H9 (cell line): ENCODE results near the gene TMEM154. TPM values are rescaled to one million over a fixed set of nuclear protein-coding genes. Genes with fewer than 3 reads are reported as not detected.
A peak's percentile ranks its signal among the peaks of the same experiment; 100 is the strongest.

Source experiments
- DNase-seq: peaks from one replicate; pipeline ENCODE4 v3.0.0-alpha.2; 2017
- H2AFZ ChIP-seq: one replicate; pipeline ENCODE4 v1.6.1; 2013; ENCODE audit warnings: mild to moderate bottlenecking, low read length, control low read depth, moderate library complexity
- H2AK5ac ChIP-seq: 2 replicates; pipeline ENCODE4 v1.6.1; 2013; ENCODE audit warnings: low read length, control low read depth, mixed read lengths; ENCODE audit not compliant: insufficient read length
- H2BK120ac ChIP-seq: one replicate; pipeline ENCODE4 v1.6.1; 2013; ENCODE audit warnings: low read depth, mild to moderate bottlenecking, low read length, control low read depth, inconsistent platforms; ENCODE audit not compliant: poor library complexity, severe bottlenecking
- H2BK12ac ChIP-seq: 2 replicates; pipeline ENCODE4 v1.6.1; 2013; ENCODE audit warnings: low read length, control low read depth, mixed read lengths, low read depth; ENCODE audit not compliant: insufficient read length
- H2BK15ac ChIP-seq: 2 replicates; pipeline ENCODE4 v1.6.1; 2013; ENCODE audit warnings: low read depth, low read length, control low read depth
- H2BK20ac ChIP-seq: one replicate; pipeline ENCODE4 v1.6.1; 2013; ENCODE audit warnings: low read depth, mild to moderate bottlenecking, low read length, control low read depth, inconsistent platforms; ENCODE audit not compliant: poor library complexity, severe bottlenecking
- H2BK5ac ChIP-seq: 2 replicates; pipeline ENCODE4 v1.6.1; 2013; ENCODE audit warnings: low read length, control low read depth, mixed read lengths; ENCODE audit not compliant: insufficient read length
- H3K14ac ChIP-seq: 2 replicates; pipeline ENCODE4 v1.6.1; 2013; ENCODE audit warnings: low read length, control low read depth; ENCODE audit not compliant: insufficient read depth
- H3K18ac ChIP-seq: 2 replicates; pipeline ENCODE4 v1.6.1; 2013; ENCODE audit warnings: low read depth, mild to moderate bottlenecking, mixed read lengths, low read length, control low read depth; ENCODE audit not compliant: insufficient read length
- H3K23ac ChIP-seq: 2 replicates; pipeline ENCODE4 v1.6.1; 2013; ENCODE audit warnings: low read length, control low read depth, mixed read lengths, low read depth; ENCODE audit not compliant: insufficient read length
- H3K23me2 ChIP-seq: 2 replicates; pipeline ENCODE4 v1.6.1; 2013; ENCODE audit warnings: low read depth, mild to moderate bottlenecking, mixed read lengths, low read length, control low read depth; ENCODE audit not compliant: insufficient read length, poor library complexity, severe bottlenecking
- H3K27ac ChIP-seq: 2 replicates; pipeline ENCODE4 v1.5.1; 2013; ENCODE audit warnings: low read length, control low read depth, mixed read lengths, low read depth; ENCODE audit not compliant: insufficient read length
- H3K27me3 ChIP-seq: 2 replicates; pipeline ENCODE4 v1.6.1; 2013; ENCODE audit warnings: low read length, control low read depth, inconsistent platforms; ENCODE audit not compliant: insufficient read depth
- H3K4ac ChIP-seq: 2 replicates; pipeline ENCODE4 v1.6.1; 2013; ENCODE audit warnings: low read depth, mild to moderate bottlenecking, control low read depth, inconsistent platforms, low read length, moderate library complexity
- H3K4me1 ChIP-seq: 2 replicates; pipeline ENCODE4 v1.6.1; 2013; ENCODE audit warnings: low read length, control low read depth, inconsistent platforms; ENCODE audit not compliant: insufficient read depth
- H3K4me2 ChIP-seq: 2 replicates; pipeline ENCODE4 v1.6.1; 2013; ENCODE audit warnings: low read length, control low read depth, mixed read lengths; ENCODE audit not compliant: insufficient read length, insufficient read depth
- H3K56ac ChIP-seq: 2 replicates; pipeline ENCODE4 v1.6.1; 2013; ENCODE audit warnings: low read depth, mild to moderate bottlenecking, mixed read lengths, low read length, control low read depth; ENCODE audit not compliant: insufficient read length
- H3K79me1 ChIP-seq: 2 replicates; pipeline ENCODE4 v1.6.1; 2013; ENCODE audit warnings: low read depth, mild to moderate bottlenecking, moderate library complexity, low read length, control low read depth, inconsistent platforms; ENCODE audit not compliant: insufficient read depth, poor library complexity, severe bottlenecking
- H3K79me2 ChIP-seq: 2 replicates; pipeline ENCODE4 v1.6.1; 2013; ENCODE audit warnings: low read length, control low read depth, inconsistent platforms; ENCODE audit not compliant: insufficient read depth
- H3K9ac ChIP-seq: 2 replicates; pipeline ENCODE4 v1.6.1; 2013; ENCODE audit warnings: low read length, control low read depth, mixed read lengths; ENCODE audit not compliant: insufficient read length; ENCODE audit errors: extremely low read depth
- H3K9me3 ChIP-seq: one replicate; pipeline ENCODE4 v1.6.1; 2013; ENCODE audit warnings: low read depth, low read length, inconsistent platforms; ENCODE audit not compliant: control insufficient read depth
- H3T11ph ChIP-seq: one replicate; pipeline ENCODE4 v1.6.1; 2013; ENCODE audit warnings: mild to moderate bottlenecking, low read length, control low read depth, inconsistent platforms
- H4K20me1 ChIP-seq: one replicate; pipeline ENCODE4 v1.6.1; 2013; ENCODE audit not compliant: control insufficient read depth, insufficient read length, insufficient read depth
- H4K5ac ChIP-seq: 2 replicates; pipeline ENCODE4 v1.6.1; 2013; ENCODE audit warnings: low read depth, mild to moderate bottlenecking, mixed read lengths, low read length, control low read depth; ENCODE audit not compliant: insufficient read length
- H4K8ac ChIP-seq: replicated peaks from 2 replicates; pipeline ENCODE4 v1.6.1; 2013; ENCODE audit warnings: low read length, control low read depth, mixed read lengths, low read depth; ENCODE audit not compliant: insufficient read length
- H4K91ac ChIP-seq: 2 replicates; pipeline ENCODE4 v1.6.1; 2013; ENCODE audit warnings: low read depth, mild to moderate bottlenecking, moderate library complexity, mixed read lengths, low read length, control low read depth; ENCODE audit not compliant: insufficient read length
- H3K27ac Mint-ChIP-seq, 3 experiments: 2 replicates in 2 of 3; 3 replicates in 1 of 3; pipeline ENCODE4 v1.8.0; 2020 to 2021; ENCODE audit warnings: mixed read lengths in 3 of 3, mild to moderate bottlenecking in 1 of 3, moderate library complexity in 1 of 3
- H3K27me3 Mint-ChIP-seq: 2 replicates; pipeline ENCODE4 v1.8.0; 2021; ENCODE audit warnings: low read depth, mild to moderate bottlenecking, moderate library complexity, mixed read lengths
- H3K36me3 Mint-ChIP-seq, 3 experiments: 2 replicates in 2 of 3; 3 replicates in 1 of 3; pipeline ENCODE4 v1.8.0; 2020 to 2021; ENCODE audit warnings: low read depth in 3 of 3, mixed read lengths in 3 of 3; ENCODE audit not compliant: insufficient read depth in 1 of 3
- H3K4me1 Mint-ChIP-seq, 2 experiments: 2 replicates each; pipeline ENCODE4 v1.8.0; 2020; ENCODE audit warnings: mixed read lengths in 2 of 2
- H3K4me3 Mint-ChIP-seq, 2 experiments: 2 replicates in 1 of 2; 3 replicates in 1 of 2; pipeline ENCODE4 v1.8.0; 2020 to 2021; ENCODE audit warnings: mild to moderate bottlenecking in 2 of 2, mixed read lengths in 2 of 2, moderate library complexity in 1 of 2
- H3K9me3 Mint-ChIP-seq, 2 experiments: 2 replicates in 1 of 2; 3 replicates in 1 of 2; pipeline ENCODE4 v1.8.0; 2020; ENCODE audit warnings: mild to moderate bottlenecking in 2 of 2, mixed read lengths in 2 of 2, moderate library complexity in 1 of 2
- WGBS: extraction: QIAGEN DNeasy Blood & Tissue Kit; methylation state at CpG from one replicate; pipeline ENCODE4 v1.1.7; 2013; ENCODE audit warnings: missing lambda C conversion rate, low lambda C conversion rate, mixed read lengths; ENCODE audit not compliant: insufficient read length; ENCODE audit errors: extremely low coverage; 5-methylcytosine and 5-hydroxymethylcytosine counted together
- total RNA-seq: library from RNA; stranded (reverse); gene quantifications from 2 replicates; pipeline ENCODE4 v1.2.1, GENCODE V29; 2021
- TF ChIP-seq, protein P1 (sequence below): fragments of 200-600 bp; sonication (generic); conservative IDR thresholded peaks from 3 replicates; pipeline ENCODE4 v1.8.0; 2021; ENCODE audit warnings: antibody characterized with exemption, mild to moderate bottlenecking

Gene TMEM154
- total RNA-seq, 1 experiment from 2014 or later: 1.7 TPM

GRCh38 chr4:152644130-152644529, 35.7 kb downstream of the TMEM154 start:
- Histone ChIP-seq H3K23me2 (no peaks in the 10 kb centered on the region), H3K27me3 (no peaks in the 10 kb centered on the region), H3K4me1 (peaks cover 3% of the 10 kb centered on the region; the same call in 1 of the 2 replicates), H3K56ac (no peak overlapping the region), H4K8ac (no peak overlapping the region), H3K79me2 (no peaks in the 10 kb centered on the region), H3T11ph (no peak overlapping the region), H4K20me1 (no peaks in the 10 kb centered on the region), H2BK15ac (no peak overlapping the region), H3K4me2 (no peak overlapping the region), H2BK5ac (no peak overlapping the region), H3K18ac (no peak overlapping the region), H3K23ac (no peak overlapping the region), H2AFZ (no peak overlapping the region), H4K91ac (no peak overlapping the region), H2BK12ac (no peak overlapping the region), H3K4ac (no peak overlapping the region), H3K14ac (no peak overlapping the region), H4K5ac (no peak overlapping the region), H2AK5ac (no peak overlapping the region), H2BK20ac (no peak overlapping the region), H2BK120ac (no peak overlapping the region), H3K9me3 (no peaks in the 10 kb centered on the region), H3K27ac (no peak overlapping the region), H3K9ac (no peak overlapping the region), H3K79me1 (no peaks in the 10 kb centered on the region)
- TF ChIP-seq, protein P1, sequence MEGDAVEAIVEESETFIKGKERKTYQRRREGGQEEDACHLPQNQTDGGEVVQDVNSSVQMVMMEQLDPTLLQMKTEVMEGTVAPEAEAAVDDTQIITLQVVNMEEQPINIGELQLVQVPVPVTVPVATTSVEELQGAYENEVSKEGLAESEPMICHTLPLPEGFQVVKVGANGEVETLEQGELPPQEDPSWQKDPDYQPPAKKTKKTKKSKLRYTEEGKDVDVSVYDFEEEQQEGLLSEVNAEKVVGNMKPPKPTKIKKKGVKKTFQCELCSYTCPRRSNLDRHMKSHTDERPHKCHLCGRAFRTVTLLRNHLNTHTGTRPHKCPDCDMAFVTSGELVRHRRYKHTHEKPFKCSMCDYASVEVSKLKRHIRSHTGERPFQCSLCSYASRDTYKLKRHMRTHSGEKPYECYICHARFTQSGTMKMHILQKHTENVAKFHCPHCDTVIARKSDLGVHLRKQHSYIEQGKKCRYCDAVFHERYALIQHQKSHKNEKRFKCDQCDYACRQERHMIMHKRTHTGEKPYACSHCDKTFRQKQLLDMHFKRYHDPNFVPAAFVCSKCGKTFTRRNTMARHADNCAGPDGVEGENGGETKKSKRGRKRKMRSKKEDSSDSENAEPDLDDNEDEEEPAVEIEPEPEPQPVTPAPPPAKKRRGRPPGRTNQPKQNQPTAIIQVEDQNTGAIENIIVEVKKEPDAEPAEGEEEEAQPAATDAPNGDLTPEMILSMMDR: no peak
- no CpG with 5 or more reads among the region's 4 CpGs for WGBS
- H3K4me1 Mint-ChIP-seq: peaks cover 37 to 38% of the 10 kb centered on the region in 2 experiments
- H3K27ac Mint-ChIP-seq: peak overlapping the region in 1 of 3 experiments; percentile 73; a peak in 1 of 7 replicates
- DNase-seq: no peak
- H3K36me3 Mint-ChIP-seq: no peaks in the 10 kb centered on the region; a peak in 1 of 7 replicates
- no peaks in the 10 kb centered on the region for H3K27me3 Mint-ChIP-seq
- no peak overlapping the region for H3K4me3 Mint-ChIP-seq
- no peaks in the 10 kb centered on the region for H3K9me3 Mint-ChIP-seq
